Hepatic stellate cell (primary cell): ENCODE measurements around the gene E4F1.

Experiments
- DNase-seq: peaks from one replicate; pipeline ENCODE4 v3.0.0; 2011; ENCODE audit warnings: low spot score

The E4F1 gene

DNA sequence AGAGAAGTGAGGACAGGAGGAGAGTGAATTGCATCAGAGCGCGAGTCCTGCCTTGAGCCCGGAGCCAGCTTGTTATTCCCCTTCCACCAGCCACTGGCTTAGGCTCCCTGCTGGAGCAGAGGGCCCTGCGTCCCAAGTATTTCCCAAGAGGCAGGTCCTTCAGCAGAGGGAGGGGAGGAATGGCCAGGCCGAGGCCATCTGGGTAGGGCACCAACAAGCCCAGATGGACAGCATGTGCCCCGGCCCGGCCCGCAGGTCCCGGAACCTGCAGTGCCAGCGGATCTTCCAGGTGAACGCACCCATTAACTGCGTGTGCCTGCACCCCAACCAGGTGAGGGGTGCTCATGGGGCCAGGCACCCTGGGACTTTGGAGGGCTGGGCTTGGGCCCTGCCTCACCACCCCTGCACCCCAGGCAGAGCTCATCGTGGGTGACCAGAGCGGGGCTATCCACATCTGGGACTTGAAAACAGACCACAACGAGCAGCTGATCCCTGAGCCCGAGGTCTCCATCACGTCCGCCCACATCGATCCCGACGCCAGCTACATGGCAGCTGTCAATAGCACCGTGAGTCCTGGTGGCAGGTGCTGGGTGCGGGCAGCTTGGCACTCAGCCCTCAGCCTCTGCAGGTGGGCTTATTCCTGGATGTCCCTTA is 16.5 kb upstream of the E4F1 start:
- no peak for DNase-seq

DNA sequence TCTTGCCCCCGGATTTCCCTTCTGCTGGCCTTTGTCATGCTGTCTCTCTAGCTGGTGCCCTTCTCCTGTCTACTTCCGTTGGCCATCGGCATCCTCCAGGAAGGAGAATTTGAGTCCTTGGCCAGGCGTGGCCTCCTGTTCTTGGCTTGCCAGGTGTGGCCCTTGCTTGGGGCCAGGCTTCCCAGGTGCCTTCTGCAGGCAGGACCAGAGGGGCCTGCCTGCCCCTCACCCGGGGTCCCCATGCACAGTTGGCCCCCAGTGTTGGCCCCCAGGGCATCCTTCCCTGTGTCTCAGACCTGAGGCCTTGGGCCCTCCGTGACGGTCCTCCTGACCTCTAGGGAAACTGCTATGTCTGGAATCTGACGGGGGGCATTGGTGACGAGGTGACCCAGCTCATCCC is 15.5 kb upstream of the E4F1 start:
- DNase-seq = no peak

DNA sequence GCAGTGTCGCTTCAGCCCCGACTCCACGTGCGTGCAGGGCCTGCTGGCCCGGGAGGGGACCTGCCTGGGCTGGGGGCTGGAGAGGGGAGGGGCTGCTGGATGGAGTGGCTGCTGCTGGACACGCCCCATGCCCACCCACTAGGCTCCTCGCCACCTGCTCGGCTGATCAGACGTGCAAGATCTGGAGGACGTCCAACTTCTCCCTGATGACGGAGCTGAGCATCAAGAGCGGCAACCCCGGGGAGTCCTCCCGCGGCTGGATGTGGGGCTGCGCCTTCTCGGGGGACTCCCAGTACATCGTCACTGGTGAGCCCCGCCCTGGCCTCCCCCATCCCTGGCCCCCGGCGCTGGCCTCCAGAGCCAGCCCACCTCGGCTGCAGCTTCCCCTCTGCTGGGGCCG is 15.1 kb upstream of the E4F1 start:
- no peak for DNase-seq

DNA sequence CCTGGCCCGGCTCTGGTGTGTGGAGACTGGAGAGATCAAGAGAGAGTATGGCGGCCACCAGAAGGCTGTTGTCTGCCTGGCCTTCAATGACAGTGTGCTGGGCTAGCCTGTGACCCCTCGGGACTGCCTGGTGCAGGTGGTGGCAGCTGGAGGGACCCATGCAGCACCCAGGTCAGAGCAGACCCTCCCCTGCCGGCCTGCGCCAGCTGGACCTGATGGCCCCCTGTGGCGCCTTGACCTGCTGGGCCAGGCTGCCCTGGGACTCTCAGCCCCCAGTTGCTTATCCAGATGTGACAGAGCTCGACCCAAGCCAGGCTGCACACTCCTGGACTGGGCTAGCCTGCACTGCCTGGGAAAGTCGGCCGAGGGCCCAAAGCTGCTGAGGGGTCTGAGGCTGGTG is 14.6 kb upstream of the E4F1 start:
- no peak for DNase-seq

DNA sequence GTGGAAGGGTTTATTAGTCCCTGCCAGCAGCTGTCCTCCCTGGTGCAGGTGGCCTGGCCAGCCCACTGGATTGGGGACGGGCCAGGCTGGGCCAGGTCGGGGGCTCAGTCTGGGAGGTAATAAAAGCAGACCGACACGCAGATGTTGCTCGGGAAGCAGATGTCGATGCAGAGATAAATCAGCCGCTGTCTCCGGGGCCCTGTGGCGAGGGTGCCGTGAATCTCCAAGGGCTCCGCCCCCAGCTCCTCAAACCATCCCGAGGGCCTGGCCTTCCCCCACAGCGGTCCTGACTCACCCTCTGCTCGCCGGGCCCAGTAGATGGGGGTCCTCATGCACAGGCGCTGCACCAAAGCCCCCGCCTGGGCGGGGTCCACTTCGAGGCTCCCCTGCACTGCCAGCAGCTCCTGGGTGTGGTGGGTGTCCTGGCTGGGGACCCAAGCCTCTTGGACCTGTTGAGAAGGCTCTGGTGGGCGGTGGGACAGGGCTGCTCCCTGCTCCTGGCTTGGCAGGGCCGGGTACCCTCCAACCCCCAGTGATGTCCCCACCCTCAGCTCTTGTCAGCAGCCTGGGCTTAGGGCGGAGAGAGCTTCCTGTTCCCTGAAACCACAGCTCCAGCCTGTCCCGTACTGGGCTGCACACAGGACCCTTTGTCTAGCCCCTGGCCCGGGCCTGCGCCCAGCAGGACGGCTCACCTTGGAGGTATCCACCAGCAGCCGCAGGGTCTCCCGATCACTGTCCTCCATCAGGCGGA is 14.0 kb upstream of the E4F1 start:
- DNase-seq = no peak

DNA sequence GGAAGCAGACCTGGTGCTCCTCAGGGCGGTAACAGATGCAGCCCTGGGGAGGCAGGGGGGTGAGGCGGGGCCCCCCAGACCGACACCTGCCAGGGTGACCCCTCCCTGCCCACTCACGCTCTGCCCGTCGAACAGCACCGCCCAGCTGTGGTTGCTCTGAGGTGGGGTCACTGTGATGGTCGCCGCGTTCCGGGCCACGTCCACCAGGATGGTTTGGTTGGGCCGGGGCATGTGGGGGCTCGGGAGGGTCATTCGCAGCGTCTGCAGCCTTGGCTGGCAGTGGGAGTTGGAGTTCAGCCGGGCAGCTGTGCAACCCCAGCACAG is 13.4 kb upstream of the E4F1 start:
- DNase-seq = no peak

DNA sequence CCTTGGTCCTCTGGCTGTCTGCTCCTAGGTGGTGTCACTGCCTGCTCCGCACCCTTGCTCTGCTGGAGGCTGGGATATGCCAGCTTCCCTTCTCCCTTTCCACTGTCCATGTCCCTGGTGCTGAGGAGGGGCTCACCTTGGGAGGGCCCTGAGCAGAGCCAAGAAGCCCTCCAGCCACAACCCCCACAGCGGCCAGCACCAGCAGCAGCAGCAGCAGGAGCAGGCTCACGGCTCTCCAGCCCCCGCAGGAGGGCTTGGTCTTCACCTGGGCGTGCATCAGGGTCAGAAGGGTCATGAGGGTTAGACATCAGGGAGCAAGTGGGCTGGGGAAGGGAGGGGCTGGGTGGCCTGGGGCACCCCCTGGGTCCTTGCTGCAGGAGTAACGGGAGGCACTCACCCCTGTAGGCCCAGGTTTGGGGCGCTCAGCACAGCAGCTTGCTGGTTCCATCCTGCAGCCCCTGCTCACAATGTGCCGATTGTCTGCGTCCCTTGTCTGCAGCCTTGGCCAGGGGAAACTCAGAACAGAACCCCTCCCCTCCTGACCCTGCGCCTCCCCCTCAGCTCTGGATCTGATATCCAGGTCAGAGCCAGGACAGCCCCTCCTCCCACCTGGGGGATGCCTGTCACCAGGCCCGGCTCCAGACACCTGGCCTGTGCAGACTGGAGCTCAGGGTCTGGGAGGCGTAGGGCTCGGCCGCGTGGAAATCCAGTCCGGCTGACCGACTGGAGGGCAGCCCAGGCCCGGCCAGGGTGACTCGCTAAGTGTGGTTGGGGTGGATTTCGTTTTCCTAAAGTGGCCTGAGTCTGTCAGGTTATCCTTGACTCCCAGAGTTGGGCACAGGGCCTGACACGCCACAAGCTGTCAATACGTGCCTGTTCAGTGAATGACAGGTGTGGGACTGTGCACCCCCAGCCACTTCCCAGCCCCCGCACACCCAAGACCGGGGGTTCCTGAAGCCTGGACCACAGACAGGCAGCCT is 12.7 kb upstream of the E4F1 start, which contains the start of gene BRICD5:
Gene BRICD5 (minus strand): TSS at position 478 of the 980 bp plus-strand sequence. CDS start 30 bp downstream, at position 448.
- DNase-seq = no peak

DNA sequence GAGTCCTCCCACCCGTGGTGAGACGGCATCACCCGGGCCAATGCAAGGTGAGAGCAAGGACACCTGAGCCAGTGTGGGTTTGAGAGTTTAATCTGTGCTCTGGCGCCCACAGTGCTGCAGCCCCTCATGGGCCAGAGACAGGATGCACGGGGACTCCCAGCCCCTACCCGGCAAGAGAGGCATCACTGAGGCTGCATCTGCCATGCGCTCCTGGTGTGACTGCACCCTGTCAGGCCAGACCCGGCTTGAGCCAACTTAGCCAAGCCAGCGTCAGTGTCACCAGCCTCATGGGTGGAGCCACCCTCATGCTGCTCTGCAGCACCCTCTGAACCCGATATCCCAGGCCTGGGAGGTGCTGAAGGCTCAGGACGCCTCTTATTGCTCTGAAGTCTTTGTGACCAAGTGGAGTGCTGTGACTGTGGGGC is 11.5 kb upstream of the E4F1 start:
- DNase-seq = no peak

DNA sequence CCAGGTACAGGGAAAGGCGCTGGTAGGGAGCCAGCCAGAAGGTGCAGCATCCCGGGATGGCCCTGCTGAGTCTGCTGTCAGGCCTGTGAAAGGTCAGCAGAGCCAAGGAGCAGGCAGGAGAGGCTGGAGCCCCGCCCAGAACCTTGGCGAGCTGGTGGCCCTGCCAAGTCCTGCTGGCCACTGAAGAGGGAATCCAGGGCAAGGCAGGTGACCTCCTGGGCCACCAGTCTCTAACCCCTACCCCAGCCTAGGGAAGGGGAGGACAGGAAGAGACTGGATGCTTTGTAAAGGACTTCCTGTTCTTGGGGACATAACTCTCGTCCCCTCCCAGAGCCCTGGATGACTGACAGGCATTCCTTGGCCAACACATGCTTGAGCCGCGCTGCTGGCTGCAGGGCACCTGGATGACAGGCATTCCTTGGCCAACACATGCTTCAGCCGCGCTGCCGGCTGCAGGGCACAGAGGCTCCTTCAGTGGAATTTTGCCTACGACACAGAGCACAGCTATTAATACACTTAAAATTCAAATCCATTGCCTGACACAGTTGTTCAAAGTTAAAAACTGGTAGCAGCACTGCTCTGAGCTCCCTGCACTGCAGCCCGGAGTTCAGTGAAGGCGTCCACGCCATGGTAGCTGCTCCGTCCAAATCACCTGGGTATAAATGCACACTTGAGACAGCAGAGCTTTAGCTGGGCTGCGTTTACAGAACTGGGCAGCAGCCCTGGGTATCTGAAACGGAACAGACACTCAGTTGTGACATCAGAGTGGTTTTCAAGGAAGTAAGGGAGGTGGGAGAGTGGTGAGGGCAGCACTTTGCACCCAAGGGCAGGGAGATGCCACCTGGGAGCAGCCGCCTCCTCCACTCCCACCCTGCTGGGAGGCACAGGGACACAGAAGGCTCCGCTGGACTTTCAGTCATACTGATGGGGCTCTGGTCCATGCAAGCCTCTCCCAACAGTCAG is 10.7 kb upstream of the E4F1 start:
- DNase-seq = no peak

DNA sequence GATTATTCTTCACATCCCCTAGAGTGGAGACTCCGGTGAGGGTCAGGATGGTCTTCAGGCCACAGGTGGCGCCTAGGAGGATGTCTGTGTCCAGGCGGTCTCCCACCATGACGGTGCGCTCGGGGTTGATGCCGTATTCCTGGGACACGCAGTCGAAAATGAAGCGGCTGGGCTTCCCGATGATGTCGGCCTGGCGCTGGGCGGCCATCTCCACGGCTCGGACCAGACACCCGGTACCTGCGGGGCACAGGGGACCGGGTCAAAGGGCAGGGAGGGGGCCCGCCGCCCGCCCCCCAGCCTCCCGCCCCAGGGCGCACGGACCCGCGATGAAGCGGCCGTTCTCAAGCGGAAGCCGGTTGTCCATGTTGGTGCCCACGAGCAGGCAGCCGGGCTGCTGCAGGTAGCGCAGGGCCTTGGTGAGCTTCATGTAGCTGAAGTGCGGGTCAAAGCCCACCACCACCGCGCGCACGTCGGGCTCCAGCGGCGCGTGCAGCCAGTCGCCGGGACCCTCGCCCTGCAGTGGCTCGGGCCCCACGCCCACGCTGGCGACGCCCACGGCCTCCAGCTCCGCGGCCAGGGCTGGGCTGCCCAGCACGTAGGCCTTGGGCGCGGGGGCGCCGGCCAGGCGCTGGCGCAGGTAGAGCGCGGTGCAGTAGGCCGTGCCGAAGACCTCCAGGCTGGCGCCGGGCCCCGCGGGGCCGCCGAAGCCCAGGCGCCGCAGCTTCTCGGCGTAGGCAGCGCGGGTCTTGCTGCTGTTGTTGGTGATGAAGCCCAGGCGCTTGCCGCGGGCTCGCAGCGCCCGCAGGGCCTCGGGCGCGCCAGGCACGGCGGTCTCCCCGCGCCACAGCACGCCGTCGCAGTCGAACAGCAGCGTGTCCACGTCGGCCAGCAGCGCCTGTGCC is 9.3 kb upstream of the E4F1 start:
- no peak for DNase-seq

DNA sequence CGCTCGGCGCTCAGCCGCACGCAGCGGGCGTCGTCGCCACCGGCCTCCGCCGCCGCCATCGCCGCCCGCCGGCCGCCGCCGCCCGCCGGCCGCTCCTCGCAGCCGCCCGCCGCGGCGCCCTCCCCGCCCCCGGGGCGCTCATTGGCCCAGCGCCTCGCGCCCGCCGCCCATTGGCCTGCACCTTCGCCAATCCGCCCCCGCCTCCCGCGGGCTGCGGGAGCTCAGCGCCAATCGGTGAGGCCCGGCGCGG is 8.7 kb upstream of the E4F1 start, which contains the start of gene PGP:
Gene PGP (minus strand): TSS at position 122 of the 250 bp plus-strand sequence. CDS start 63 bp downstream, at position 59.
- DNase-seq = no peak

DNA sequence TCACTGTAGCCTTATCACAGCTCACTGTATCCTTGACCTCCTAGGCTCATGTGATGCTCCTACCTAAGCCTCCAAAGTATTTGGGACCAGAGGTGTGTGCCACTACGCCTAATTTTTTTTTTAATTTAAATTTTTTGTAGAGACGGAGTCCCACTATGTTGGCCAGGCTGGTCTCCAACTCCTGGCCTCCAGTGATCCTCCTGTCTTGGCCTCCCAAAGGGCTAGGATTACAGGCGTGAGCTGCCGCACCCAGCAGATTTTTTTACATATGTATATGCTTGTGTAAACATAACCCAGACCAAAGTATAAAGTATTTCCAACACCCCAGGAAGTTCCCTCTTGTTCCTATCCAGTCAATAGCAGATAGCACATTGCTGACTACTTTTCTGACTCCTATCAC is 7.1 kb upstream of the E4F1 start:
- no peak for DNase-seq

DNA sequence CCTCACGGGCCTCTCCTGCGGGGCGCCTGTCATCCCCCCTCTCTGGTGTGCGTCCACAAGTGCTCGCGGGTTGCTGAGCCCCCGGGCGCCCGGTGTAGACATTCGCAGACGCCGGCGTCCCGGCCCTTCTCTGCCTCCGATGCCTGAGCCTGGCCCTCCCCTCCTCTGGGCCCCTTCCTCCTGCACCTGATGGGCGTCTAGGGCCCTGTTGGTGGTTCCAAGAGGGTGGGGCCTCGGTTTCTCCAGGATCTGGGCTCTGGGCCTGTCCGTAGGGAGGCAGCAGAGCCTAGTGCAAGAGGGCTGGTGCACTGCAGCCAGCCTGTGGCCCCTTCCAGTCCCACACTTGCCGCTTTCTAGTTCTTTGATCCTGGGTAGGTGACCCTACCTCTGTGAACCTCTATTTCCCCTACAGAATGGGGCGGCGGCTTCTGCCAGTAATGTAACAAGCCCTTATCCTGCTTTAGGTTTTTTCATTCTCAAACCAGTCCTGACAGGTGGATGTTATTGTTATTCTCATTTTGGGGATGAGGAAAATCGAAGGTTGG is 623 bp downstream of the E4F1 start:
- DNase-seq = peak; percentile 78

DNA sequence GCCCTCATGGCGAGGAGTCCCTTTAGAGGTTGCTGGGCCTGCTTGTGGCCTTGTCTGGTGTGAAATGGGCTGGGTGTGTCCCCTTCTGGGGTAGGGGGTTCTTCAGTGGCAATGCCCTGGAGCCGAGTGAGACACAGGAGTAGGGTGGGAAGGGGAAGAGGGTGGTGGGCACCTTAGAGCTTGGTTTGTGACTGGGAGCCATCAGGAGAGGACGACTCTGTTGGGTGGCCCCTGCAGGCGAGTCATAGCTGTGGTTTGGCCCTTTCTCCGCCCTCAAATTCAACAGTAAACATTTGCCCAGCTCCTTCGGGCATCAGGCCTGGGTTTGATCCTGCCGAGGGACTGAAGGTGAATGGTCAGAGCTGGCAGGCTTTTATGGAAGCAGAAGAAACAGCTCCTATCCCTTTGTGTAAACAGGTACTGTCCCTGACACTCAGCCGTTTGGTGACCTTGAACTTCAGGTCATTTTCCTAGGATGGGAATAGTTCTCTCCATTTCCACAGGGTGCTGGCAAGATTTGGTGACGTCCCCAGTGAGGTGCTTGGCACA is 2.9 kb downstream of the E4F1 start:
- no peak for DNase-seq

DNA sequence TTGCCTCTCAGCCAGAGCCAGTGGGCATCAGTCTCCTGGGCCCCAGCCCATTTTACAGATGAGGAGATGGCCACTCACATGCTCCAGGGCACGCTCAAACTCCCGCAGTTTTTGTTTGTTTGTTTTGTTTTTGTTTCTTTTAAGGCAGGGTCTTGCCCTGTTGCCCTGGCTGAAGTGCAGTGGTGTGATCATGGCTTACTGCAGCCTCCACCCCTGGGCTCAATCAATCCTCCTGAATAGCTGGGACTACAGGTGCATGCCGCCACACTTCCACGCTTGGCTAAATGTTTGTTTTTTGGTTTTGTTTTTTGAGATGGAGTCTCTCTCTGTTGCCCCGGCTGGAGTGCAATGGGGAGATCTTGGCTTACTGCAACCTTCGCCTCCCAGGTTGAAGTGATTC is 3.5 kb downstream of the E4F1 start:
- DNase-seq = no peak

DNA sequence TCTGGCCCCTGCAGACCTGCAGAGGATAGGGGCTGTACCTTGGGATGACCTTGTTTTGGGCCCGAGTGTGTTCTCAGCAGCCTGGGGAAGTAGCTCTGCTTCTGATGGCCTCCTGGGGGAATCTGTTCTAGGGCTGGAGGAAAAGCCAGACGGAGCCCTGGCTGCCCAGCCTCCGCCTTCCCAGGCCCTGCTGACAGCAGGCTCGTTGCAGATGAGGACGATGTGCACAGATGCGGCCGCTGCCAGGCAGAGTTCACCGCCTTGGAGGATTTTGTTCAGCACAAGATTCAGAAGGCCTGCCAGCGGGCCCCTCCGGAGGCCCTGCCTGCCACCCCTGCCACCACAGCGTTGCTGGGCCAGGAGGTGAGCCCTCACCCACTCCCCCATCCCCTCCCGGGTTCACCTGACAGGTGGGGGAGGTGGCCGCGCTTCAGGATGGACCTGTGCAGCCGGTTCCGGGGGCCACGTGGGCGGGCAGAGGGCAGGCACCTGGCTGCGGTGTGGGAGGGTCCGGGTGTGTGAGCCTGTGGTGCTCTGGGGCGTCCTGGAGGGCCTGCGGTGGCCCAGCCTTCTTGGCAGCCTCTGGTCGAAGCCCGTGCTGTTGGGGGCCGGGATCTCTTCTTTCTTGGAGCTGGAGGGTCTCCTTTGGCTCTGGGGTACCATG is 4.9 kb downstream of the E4F1 start:
- DNase-seq = no peak

DNA sequence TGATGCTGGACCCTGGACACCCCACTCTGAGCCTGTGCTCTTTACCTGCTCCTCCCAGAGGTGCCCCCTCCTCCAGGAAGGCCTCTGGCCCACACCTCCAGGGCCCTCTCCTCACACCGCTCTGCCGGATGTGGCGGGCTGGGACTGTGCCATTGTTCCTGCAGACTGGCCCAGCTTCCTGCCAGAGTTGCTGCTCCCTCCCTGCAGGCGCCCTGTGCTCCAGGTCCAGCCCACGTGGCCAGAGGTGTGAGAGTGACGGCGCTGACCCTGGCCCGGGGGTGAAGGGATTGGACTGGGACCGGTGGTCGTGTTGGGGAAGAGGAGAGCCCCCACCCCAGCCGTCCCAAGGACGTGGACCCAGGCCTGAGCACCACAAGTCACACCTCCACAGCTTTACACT is 5.7 kb downstream of the E4F1 start:
- DNase-seq = no peak

DNA sequence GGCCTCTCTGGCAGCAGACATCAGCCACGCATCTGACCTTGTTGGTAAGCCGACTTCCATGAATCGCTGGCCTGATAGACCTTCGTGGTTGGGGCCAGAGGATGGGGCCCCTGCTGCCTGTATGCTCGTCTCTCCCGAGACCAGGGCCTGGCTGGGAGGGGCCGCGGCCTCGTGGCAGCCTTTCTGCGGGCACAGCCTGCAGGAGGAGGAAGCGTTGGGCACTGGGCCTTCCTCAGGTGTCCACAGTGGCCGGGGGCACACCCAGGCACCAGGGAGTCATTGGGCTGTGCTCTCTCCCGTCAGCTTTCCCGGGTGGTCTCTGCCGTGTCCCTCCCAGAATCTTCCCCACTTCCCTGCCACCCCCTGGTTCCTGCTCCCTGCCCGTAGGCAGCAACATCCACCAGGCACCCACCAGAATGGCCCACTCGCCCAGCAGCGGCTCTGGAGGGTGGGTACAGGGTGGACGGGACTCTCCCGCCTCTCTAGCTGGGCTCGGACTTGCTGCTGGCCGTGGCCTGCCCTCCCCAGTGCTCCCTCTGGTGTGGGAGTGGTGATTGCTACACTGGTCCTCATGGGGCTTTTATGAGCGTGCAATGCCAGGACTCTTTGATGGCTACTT is 6.3 kb downstream of the E4F1 start:
- no peak for DNase-seq

DNA sequence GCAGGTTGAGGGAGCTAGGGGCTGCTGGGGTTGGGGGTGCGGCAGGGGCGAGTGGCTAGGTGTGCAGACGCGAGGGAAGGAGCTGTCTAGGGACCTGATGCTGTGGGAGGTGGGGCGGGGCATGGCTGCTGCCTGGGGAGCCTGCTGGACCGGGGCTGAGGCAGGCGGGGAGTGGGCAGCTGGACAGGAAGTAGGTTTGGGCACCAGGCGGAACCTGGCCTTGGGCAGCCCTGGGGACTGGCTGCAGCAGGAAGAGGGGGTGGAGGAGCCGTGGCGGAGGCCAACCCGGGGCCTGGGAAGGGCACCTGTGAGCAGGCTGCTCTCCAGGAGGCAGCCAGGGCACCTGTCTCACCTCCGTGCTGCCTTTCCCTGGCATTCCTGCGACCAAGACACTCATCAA is 7.0 kb downstream of the E4F1 start:
- no peak for DNase-seq
